SK-N-MC (cell line): Measurements from ENCODE around the gene PRMT3.
"Not testable (repeated sequence)": the region's sequence is repeated elsewhere in the genome, so short reads cannot be mapped to it uniquely, and the experiment has no call there.

ENCODE experiments used
- DNase-seq: peaks from one replicate; pipeline ENCODE4 v3.0.0-alpha.2; 2011; ENCODE audit warnings: low read depth, low spot score
- H3K27ac ChIP-seq: fragments of 200-600 bp; sonication (generic); 2 replicates; pipeline ENCODE4 v1.5.1; 2016; ENCODE audit warnings: mixed run types
- H3K36me3 ChIP-seq: fragments of 200-600 bp; sonication (generic); 2 replicates; pipeline ENCODE4 v1.6.1; 2017; ENCODE audit warnings: antibody characterized with exemption, low read length, mixed read lengths; ENCODE audit not compliant: insufficient read depth
- H3K4me3 ChIP-seq: fragments of 200-600 bp; sonication (generic); 2 replicates; pipeline ENCODE4 v1.5.1; 2016
- H3K9ac ChIP-seq: fragments of 200-600 bp; sonication (generic); 2 replicates; pipeline ENCODE4 v1.8.0; 2017; ENCODE audit warnings: mixed run types, mixed read lengths; ENCODE audit not compliant: insufficient read length
- H3K9me3 ChIP-seq: fragments of 200-600 bp; sonication (generic); 2 replicates; pipeline ENCODE4 v1.6.1; 2017; ENCODE audit warnings: low read depth, mild to moderate bottlenecking, antibody characterized with exemption, low read length, moderate library complexity, mixed read lengths
- EZH2 ChIP-seq: fragments of 200-600 bp; sonication (generic); IDR thresholded peaks from one replicate; pipeline ENCODE4 v1.6.1; 2017; ENCODE audit warnings: antibody characterized with exemption
- FOXP2 ChIP-seq: optimal IDR thresholded peaks from 2 replicates; pipeline ENCODE3; 2011; ENCODE audit warnings: mild to moderate bottlenecking, moderate library complexity; ENCODE audit not compliant: insufficient read depth; ENCODE audit errors: extremely low read length, control extremely low read depth
- POLR2AphosphoS5 ChIP-seq: IDR thresholded peaks from 2 replicates; pipeline ENCODE4 v1.6.1; 2012; ENCODE audit warnings: mild to moderate bottlenecking, low read depth, low read length, borderline replicate concordance

The PRMT3 gene

DNA sequence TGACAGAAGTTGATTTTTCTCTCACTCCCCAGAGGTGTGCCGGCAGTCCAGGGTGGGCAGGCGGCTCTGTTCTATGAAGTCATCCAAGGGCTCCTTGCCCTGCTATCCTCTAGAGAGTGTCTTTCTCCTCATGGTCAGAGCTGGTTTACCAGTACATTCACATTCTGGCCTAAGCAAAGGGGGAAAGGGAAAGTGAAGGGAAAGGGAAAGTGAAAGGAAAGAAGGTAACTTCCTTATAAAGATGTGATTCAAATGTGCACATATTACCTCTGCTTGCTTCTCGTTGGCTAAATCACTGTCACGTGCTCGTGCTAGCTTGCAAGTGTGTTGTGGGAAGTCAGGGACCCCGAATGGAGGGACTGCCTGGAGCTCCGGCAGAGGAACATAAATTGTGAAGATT is 26.9 kb upstream of the PRMT3 start:
- Histone ChIP-seq H3K27ac (no peak overlapping the region), H3K9me3 (no peaks in the 10 kb centered on the region), H3K4me3 (no peak overlapping the region), H3K36me3 (no peaks in the 10 kb centered on the region), H3K9ac (no peak overlapping the region)
- TF ChIP-seq FOXP2: no peak
- TF ChIP-seq POLR2AphosphoS5: no peak
- no peak for TF ChIP-seq EZH2
- DNase-seq: no peak

DNA sequence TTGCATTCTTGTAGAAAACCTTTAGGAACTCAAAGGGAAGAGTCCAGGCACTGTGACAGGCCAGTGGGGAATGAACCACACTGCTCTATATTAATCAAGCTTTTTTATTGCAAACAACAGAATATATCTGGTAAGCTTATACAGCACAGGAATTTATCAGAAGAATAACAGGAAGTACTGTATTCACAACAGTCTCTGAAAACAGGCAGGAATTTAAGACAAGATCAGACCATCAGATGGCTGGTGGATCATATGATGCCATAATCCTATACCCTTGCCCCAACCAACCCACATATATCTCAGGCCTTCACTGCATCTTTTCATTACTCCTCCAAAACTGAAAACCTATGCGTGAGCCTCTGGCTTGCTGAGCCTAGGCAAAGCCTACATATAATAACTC is 25.0 kb upstream of the PRMT3 start:
- Histone ChIP-seq H3K27ac (no peak overlapping the region), H3K9me3 (no peaks in the 10 kb centered on the region), H3K4me3 (no peak overlapping the region), H3K9ac (no peak overlapping the region), H3K36me3 (no peaks in the 10 kb centered on the region)
- no peak for DNase-seq
- TF ChIP-seq POLR2AphosphoS5: no peak
- TF ChIP-seq FOXP2: no peak
- no peak for TF ChIP-seq EZH2

DNA sequence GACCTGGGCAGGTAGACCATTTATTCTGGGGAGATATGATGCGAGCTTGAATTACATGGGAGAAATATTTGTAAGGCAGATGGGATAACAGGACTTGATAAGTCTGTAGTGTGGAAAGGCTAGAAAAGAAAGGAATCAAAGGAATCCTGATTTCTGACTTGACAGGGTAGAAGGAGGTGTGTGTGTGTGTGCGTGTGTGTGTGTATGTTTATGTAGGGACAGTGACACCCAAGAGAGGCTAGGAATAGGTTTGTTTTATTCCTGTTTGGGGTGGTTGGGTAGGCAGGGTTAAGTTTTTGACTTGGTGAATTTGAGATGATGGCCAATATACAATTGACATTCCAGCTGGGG is 24.4 kb upstream of the PRMT3 start:
- TF ChIP-seq EZH2: no peak
- TF ChIP-seq FOXP2: no peak
- TF ChIP-seq POLR2AphosphoS5: no peak
- Histone ChIP-seq H3K9me3 (no peaks in the 10 kb centered on the region), H3K9ac (no peak overlapping the region), H3K27ac (no peak overlapping the region), H3K36me3 (no peaks in the 10 kb centered on the region), H3K4me3 (no peak overlapping the region)
- DNase-seq: no peak

DNA sequence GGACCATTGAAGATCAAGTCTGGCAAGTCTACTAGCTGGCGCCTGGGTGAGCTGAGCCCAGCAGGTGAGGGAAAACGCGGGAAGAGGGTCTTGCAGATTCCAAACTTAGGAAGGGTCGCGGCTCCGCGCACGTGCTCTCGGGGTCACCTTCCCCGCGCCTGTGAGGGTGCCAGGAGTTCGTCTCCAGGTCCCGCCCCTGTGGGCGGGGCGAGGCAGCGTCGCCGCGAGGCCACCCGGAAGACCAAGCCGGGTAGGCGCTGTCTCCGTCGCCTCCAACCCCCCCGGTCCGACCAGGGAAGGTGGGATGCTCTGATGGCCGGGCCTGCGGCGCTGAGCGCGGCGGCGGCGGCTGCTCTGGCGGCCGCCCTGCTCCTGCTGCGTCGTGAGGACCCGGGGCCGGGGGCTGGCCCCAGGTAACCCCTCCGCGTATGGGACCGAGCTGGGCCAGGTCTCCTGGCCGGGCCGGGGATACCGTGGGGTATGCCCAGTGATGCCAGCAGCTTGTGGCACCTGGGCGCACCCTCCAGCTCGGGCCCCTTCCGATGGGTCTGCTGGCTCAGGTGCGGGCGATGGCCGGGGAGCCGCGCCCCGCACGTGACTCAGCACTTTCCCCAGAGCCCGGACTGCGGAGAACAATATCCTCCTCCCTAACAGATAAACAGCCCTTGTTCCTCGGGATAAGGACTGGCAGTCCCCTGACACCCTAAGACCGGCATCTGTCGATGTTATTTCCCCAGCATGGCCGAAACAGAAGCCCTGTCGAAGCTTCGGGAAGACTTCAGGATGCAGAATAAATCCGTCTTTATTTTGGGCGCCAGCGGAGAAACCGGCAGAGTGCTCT is 23.8 kb upstream of the PRMT3 start, which contains the start of gene HTATIP2:
HTATIP2 (plus strand) TSS at position 215 of the 841 bp plus-strand sequence; CDS start at position 739, 524 bp downstream.
- TF ChIP-seq FOXP2 (no peak), POLR2AphosphoS5 (no peak; the same call in 1 of the 2 replicates), EZH2 (no peak)
- Histone ChIP-seq H3K9ac (no peak within 1 kb of the TSS), H3K36me3 (no peaks in the 10 kb centered on the region), H3K9me3 (no peaks in the 10 kb centered on the region), H3K4me3 (no peak within 1 kb of the TSS), H3K27ac (no peak within 1 kb of the TSS)
- no peak for DNase-seq

DNA sequence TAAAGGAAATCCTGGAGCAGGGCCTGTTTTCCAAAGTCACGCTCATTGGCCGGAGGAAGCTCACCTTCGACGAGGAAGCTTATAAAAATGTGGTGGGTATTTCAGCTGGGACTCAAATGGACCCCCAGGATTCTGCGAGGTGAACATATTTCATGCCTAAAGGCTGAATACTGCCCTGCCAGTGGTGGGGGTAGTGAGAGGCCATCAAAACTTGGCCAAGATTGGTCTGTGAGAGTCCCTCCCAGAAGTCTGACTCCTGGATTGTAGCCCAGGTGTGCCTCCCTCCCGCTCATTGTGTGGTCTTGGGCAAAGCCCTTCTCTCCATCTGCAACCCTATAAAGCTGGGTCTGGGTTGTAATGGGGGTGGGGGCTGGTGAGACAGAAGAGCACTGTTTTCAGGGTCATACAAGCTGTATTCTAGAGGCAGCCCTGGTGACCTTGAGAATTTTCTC is 23.1 kb upstream of the PRMT3 start:
- DNase-seq: no peak
- H3K9ac ChIP-seq: no peak overlapping the region
- no peaks in the 10 kb centered on the region for H3K36me3 ChIP-seq
- no peaks in the 10 kb centered on the region for H3K9me3 ChIP-seq
- H3K27ac ChIP-seq: no peak overlapping the region
- H3K4me3 ChIP-seq: no peak overlapping the region
- TF ChIP-seq FOXP2 (no peak), POLR2AphosphoS5 (no peak), EZH2 (no peak)

DNA sequence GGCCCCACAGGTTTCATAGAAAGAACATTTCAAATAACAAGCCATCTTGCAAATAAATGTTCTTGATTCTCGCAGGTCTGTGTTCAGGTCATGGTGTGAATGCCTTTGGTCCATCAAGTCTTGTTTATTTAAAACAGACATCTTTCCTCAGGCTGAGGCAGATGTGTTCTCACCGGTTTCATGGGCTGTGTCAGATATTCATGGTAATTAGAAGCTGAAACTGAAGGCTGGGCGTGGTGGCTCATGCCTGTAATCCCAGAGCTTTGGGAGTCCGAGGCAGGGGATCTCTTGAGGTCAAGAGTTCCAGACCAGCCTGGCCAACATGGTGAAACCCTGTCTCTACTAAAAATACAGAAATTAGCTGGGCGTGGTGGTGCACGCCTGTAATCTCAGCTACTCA is 22.1 kb upstream of the PRMT3 start:
- not testable (repeated sequence) for H3K9me3 ChIP-seq, H3K27ac ChIP-seq, DNase-seq, H3K36me3 ChIP-seq, H3K4me3 ChIP-seq, H3K9ac ChIP-seq

DNA sequence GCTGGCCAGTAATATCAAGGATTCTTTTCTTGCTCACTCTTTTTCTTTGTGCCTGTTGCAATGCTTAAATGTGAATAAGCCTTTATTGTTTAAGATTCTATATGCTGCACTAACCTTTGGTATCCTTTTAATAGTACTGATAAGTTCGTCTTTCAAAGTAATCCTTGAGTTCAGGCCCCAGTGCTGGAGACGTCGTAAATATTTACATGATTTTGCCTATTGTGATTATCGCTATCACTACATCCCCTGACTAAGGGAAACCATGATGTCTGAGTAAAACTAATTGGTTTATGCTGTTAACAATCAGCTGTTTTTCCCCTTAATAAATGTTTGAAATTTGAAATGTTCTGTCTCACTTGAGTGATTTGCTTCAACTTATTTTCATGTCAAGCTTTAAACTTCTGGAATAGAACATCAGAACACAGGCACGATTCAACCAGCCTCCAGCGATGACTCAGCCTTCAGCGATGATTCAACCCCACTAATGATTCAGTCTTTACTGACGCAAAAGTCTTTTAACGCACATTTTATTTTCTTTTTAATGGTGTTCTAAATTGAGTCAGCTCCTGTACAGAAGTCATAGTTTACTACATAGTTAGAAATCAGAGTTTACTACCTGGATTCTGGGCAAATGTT is 20.1 kb upstream of the PRMT3 start:
- Histone ChIP-seq H3K9ac (no peak overlapping the region), H3K36me3 (no peaks in the 10 kb centered on the region), H3K4me3 (no peak overlapping the region), H3K9me3 (no peaks in the 10 kb centered on the region), H3K27ac (no peak overlapping the region)
- no peak for DNase-seq
- no peak for TF ChIP-seq POLR2AphosphoS5
- no peak for TF ChIP-seq FOXP2
- TF ChIP-seq EZH2: no peak

DNA sequence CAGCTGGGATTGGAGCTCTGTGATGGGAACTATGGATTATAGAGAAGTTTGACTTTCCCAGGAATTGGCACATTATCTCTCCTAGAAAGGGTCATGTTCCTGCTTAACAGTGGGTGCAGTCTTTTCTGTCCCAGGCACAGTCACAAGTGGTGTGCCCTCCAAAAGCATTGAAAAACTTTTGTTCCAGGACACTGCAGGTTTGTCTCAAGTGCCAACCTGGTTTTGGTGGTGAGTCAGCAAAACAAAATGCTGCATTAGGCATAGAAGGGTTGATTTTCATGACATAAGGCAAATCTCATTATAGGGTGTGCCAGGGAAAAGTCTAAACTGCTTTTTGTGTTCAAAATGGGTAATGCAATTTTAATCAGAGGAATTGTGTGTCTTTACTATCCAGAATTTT is 19.1 kb upstream of the PRMT3 start:
- no peak overlapping the region for H3K27ac ChIP-seq
- H3K36me3 ChIP-seq: no peaks in the 10 kb centered on the region
- no peaks in the 10 kb centered on the region for H3K9me3 ChIP-seq
- no peak overlapping the region for H3K9ac ChIP-seq
- DNase-seq: no peak
- TF ChIP-seq FOXP2 (no peak), EZH2 (no peak), POLR2AphosphoS5 (no peak)
- no peak overlapping the region for H3K4me3 ChIP-seq
